D721Med (cell line): ENCODE results near the gene TMEM169.
A peak's percentile ranks its signal among the peaks of the same experiment; 100 is the strongest.

ENCODE experiments used
- DNase-seq: peaks from one replicate; pipeline ENCODE4 v3.0.0; 2011; ENCODE audit warnings: low spot score; ENCODE audit not compliant: insufficient read length
- FAIRE-seq: peaks from 2 replicates; lab custom pipeline; 2011; peaks lifted over from hg19 to GRCh38; lab: Jason Lieb, UNC
- CTCF ChIP-seq: IDR thresholded peaks from 2 replicates; pipeline ENCODE4 v1.5.1; 2012; ENCODE audit warnings: mild to moderate bottlenecking, control low read depth; ENCODE audit not compliant: insufficient read depth; ENCODE audit errors: missing control alignments

TMEM169 gene

GRCh38 chr2:216081487-216082116, at the start of gene TMEM169, which contains the start of gene PECR:
TMEM169 (plus strand) TSS chr2:216081919; CDS start chr2:216095964, 14,045 bp downstream.
PECR (minus strand) TSS chr2:216081809; CDS start chr2:216081741, 68 bp downstream.
- FAIRE-seq, result no peak

GRCh38 chr2:216031960-216032689, 49.6 kb upstream of the TMEM169 start:
- DNase-seq, result no peak
- no peak for TF ChIP-seq CTCF
- FAIRE-seq, result no peak

More at GRCh38 chr2:216081487-216082116, at the start of gene TMEM169, which contains the start of gene PECR:
- DNase-seq, result peak; percentile 87
- TF ChIP-seq CTCF, result no peak

- DNase-seq (no peak), FAIRE-seq (no peak)
- no peak for TF ChIP-seq CTCF
These were observed 48.3 kb upstream of the TMEM169 start for GRCh38 chr2:216033403-216033802.

GRCh38 chr2:216034065-216034464, 47.7 kb upstream of the TMEM169 start:
- DNase-seq (no peak), FAIRE-seq (peak; percentile 29)
- peak; percentile 83 for TF ChIP-seq CTCF

- DNase-seq (no peak), FAIRE-seq (no peak)
- no peak for TF ChIP-seq CTCF
These were observed 41.8 kb upstream of the TMEM169 start for GRCh38 chr2:216039918-216040317.

GRCh38 chr2:216041438-216041837, 40.3 kb upstream of the TMEM169 start:
- DNase-seq (no peak), FAIRE-seq (no peak)
- no peak for TF ChIP-seq CTCF

- DNase-seq (no peak), FAIRE-seq (no peak)
- no peak for TF ChIP-seq CTCF
These were observed 37.8 kb upstream of the TMEM169 start for GRCh38 chr2:216043949-216044348.
